VCaP (cell line): ENCODE results near the gene NUP50.

Experiments used
- H3K27ac ChIP-seq: fragments of 450-650 bp; 2 replicates; pipeline ENCODE4 v1.5.1; 2017
- CTCF ChIP-seq: fragments of 450-650 bp; conservative IDR thresholded peaks from 2 replicates; pipeline ENCODE4 v1.5.1; 2017; ENCODE audit warnings: mild to moderate bottlenecking, moderate library complexity

NUP50 gene

GRCh38 chr22:45211848-45212247, 48.1 kb downstream of the NUP50 start:
- no peak overlapping the region for H3K27ac ChIP-seq
- no peak for TF ChIP-seq CTCF

GRCh38 chr22:45212306-45212709, 48.6 kb downstream of the NUP50 start:
- no peak for TF ChIP-seq CTCF
- no peak overlapping the region for H3K27ac ChIP-seq

- no peak overlapping the region for H3K27ac ChIP-seq
- no peak for TF ChIP-seq CTCF
These were observed 49.4 kb downstream of the NUP50 start for GRCh38 chr22:45212992-45213751.

GRCh38 chr22:45216133-45217003, 52.6 kb downstream of the NUP50 start:
- no peak for TF ChIP-seq CTCF
- no peak overlapping the region for H3K27ac ChIP-seq

GRCh38 chr22:45217345-45217744, 53.6 kb downstream of the NUP50 start:
- no peak overlapping the region for H3K27ac ChIP-seq
- no peak for TF ChIP-seq CTCF

DNA sequence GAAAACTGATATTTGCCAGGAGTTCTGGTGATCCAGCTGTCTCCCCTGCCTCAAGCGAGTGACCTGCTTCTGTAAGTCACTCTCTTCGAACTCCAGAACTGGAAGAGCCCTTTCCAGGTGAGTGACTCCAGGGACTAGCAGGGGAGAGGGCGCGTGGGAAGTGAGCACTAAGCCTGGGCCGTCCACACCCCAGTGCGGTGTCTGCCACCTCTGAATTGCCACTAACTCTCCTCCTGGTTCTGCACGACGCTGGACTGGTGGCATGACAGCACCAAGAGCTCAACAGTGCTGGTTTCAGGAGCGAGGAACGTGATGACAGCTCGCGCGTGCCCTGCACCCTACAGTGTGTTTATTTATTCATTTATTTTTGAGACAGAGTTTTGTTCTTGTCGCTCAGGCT, 54.1 kb downstream of the NUP50 start:
- no peak overlapping the region for H3K27ac ChIP-seq
- no peak for TF ChIP-seq CTCF

DNA sequence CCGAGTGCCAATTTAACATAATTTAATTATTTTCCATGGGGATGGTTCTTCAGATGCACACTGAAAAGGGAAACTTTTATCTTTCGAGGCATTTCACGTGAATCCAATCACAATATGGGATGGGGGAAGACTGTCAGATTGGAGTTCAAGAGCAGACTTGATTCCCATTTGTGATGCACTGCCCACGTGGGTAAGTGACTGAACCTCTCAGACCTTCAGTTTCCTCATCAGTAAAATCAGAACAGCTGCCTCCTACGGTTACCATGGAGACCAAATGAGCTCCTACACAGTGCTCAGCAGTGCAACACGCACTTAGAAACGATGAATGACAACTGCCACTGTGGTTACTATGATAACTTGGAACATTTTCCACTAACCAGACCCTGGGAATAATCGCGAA, 55.3 kb downstream of the NUP50 start:
- H3K27ac ChIP-seq, result no peak overlapping the region
- TF ChIP-seq CTCF, result no peak
